Coronary artery (tissue), 2 donors: ENCODE results near the gene CGB7.

Experiments used
- DNase-seq: peaks from one replicate; pipeline ENCODE4 v3.0.0-alpha.2; 2017; ENCODE audit warnings: low spot score
- H3K27ac ChIP-seq, 2 donors: fragments of 200-600 bp; sonication (generic); one replicate each; pipeline ENCODE4 v1.5.1; 2016 to 2019
- H3K4me3 ChIP-seq: fragments of 200-600 bp; sonication (generic); 2 replicates; pipeline ENCODE4 v1.5.1; 2016; ENCODE audit warnings: mild to moderate bottlenecking, moderate library complexity
- TF ChIP-seq, protein P1 (sequence below): fragments of 200-600 bp; sonication (generic); IDR thresholded peaks from one replicate; pipeline ENCODE4 v1.5.1; 2019; ENCODE audit warnings: antibody characterized with exemption

The CGB7 gene

DNA sequence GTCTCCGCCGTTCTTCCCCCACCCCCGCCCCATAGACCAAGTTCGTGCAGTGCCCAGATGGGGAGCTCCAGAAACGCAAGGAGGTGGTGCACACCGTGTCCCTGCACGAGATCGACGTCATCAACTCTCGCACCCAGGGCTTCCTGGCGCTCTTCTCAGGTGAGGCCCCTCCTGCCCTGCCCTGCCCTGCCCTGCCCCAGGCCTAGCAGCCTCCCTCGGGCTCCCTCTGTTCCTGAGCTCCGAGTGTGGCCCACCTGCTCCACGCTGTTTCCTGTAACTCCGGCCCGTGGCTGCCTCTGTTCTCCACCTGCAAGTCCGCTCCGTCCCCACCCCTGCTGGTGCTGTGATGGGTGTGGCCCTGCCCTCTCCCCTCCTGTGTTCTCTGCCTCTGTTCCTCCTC, 47.1 kb downstream of the CGB7 start:
- Histone ChIP-seq H3K4me3 (no peak overlapping the region), H3K27ac (no peak overlapping the region)
- TF ChIP-seq, protein P1, sequence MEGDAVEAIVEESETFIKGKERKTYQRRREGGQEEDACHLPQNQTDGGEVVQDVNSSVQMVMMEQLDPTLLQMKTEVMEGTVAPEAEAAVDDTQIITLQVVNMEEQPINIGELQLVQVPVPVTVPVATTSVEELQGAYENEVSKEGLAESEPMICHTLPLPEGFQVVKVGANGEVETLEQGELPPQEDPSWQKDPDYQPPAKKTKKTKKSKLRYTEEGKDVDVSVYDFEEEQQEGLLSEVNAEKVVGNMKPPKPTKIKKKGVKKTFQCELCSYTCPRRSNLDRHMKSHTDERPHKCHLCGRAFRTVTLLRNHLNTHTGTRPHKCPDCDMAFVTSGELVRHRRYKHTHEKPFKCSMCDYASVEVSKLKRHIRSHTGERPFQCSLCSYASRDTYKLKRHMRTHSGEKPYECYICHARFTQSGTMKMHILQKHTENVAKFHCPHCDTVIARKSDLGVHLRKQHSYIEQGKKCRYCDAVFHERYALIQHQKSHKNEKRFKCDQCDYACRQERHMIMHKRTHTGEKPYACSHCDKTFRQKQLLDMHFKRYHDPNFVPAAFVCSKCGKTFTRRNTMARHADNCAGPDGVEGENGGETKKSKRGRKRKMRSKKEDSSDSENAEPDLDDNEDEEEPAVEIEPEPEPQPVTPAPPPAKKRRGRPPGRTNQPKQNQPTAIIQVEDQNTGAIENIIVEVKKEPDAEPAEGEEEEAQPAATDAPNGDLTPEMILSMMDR: no peak
- no peak for DNase-seq

DNA sequence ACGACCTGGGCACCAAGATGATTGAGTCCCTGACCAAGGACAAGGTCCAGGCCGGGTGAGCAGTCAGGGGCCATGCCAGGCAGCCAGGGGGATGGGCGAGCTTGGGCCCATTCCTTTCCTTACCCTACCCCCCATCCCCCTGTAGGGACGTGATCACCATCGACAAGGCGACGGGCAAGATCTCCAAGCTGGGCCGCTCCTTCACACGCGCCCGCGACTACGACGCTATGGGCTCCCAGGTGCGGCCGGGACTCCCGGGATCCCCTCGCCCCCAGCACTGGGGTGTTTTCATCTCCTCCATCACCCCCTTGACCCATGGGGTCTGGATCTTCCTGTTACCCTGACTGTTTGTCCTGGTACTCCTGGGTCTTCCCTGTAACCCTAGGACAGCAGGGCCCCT, 47.7 kb downstream of the CGB7 start:
- H3K27ac ChIP-seq: no peak overlapping the region
- no peak for DNase-seq
- TF ChIP-seq, protein P1: no peak
- no peak overlapping the region for H3K4me3 ChIP-seq

DNA sequence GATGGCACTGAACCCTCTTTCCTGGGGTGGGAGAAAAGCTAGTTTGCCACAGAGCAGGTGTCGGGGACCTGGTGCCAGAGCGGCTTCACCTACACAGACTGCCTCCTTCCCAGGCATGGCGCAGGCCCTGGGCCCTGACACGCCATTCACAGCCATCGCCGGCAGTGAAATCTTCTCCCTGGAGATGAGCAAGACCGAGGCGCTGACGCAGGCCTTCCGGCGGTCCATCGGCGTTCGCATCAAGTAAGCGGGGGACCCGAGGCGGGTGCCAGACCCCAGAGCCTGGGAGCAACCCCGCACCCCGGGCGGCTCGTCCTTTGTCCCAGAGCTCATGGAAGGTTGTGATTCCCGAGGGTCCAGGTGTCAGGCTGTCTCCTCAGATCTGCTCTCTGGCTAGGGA, 50.6 kb downstream of the CGB7 start:
- H3K4me3 ChIP-seq: no peak overlapping the region
- DNase-seq: no peak
- H3K27ac ChIP-seq: no peak overlapping the region
- TF ChIP-seq, protein P1: no peak

DNA sequence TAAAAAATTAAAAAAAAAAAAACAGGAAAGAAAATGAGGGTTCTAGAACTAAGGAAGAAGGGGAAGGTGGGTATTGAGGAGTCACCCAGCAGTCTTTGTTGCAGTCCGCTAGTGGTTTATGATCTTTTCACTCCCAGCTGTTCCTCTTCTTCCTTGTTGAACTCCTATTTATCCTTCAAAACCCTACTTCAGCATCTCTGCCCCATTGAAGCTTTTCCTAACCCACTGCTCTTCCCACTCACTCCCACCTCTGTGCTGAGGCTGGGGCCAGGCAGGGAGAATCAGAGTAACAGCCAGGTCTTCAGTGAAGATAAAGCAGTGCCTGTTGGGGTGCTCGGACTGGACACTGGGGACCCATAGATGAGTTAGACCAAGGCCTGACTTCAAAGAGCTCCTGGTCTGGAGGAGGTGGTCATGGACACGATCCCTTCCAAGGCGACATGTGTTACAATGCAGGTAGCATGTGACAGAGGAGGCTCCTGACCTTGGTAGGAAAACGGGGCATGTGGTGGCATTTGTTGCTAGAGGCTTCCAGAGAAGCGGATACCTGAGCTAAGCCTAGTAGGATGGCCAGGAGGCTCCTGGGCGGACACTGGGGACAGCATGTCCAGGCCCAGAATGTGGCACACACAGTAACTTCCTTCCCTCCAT, 52.5 kb downstream of the CGB7 start:
- TF ChIP-seq, protein P1: no peak
- Histone ChIP-seq H3K4me3 (no peak overlapping the region), H3K27ac (no peak overlapping the region)
- no peak for DNase-seq
